22Rv1 (cell line): Measurements from ENCODE around the gene KIF1A.

Source experiments
- CTCF ChIP-seq: fragments of 450-650 bp; IDR thresholded peaks from 2 replicates; pipeline ENCODE4 v1.5.1; 2017; ENCODE audit warnings: mild to moderate bottlenecking
- ZFX ChIP-seq: fragments of 450-650 bp; IDR thresholded peaks from 2 replicates; pipeline ENCODE4 v1.6.1; 2017; ENCODE audit warnings: antibody characterized with exemption, borderline replicate concordance

- TF ChIP-seq CTCF (no peak), ZFX (no peak)
Measured at GRCh38 chr2:240848900-240849680, 29.1 kb upstream of the KIF1A start.
